IMR-90 (cell line): Measurements from ENCODE around the gene CPNE2. TPM values are rescaled to one million over a fixed set of nuclear protein-coding genes. Genes with fewer than 3 reads are reported as not detected.
A peak's percentile ranks its signal among the peaks of the same experiment; 100 is the strongest.

Experiments
- ATAC-seq: fragments of 200-7000 bp; cut with Tn5 transposase; 2 replicates; pipeline ENCODE4 v1.9.1; 2020; ENCODE audit warnings: low read depth, mild to moderate bottlenecking, moderate library complexity
- BruUV-seq: library from RNA; stranded (reverse); fragments of 400-500 nt; replicated peaks from 2 replicates; lab custom pipeline; 2021; lab: Mats Ljungman, UMichigan
- CTCF ChIA-PET: fragments of 300-600 bp; formaldehyde crosslinking; extraction: SDS; loops from one replicate; lab custom pipeline; 2021; ENCODE audit warnings: antibody characterized with exemption; lab: Yijun Ruan, JAX
- POLR2A ChIA-PET: fragments of 300-600 bp; sonication (Branson Sonifier 250); formaldehyde crosslinking; loops from one replicate; lab custom pipeline; 2022; ENCODE audit warnings: antibody characterized with exemption; ENCODE audit not compliant: unreplicated experiment; lab: Charles Lee
- DNase-seq: peaks from one replicate; pipeline ENCODE4 v3.0.0; 2013
- H2AFZ ChIP-seq: replicated peaks from 2 replicates; pipeline ENCODE3; 2013; ENCODE audit warnings: low read length, mild to moderate bottlenecking; ENCODE audit not compliant: poor library complexity
- H2AK5ac ChIP-seq: 2 replicates; pipeline ENCODE4 v1.6.1; 2013; ENCODE audit warnings: low read depth, low read length, inconsistent platforms
- H2AK9ac ChIP-seq: replicated peaks from 2 replicates; pipeline ENCODE3; 2013; ENCODE audit warnings: mild to moderate bottlenecking, low read depth, low read length, moderate library complexity; ENCODE audit not compliant: poor library complexity
- H2BK120ac ChIP-seq: 2 replicates; pipeline ENCODE4 v1.6.1; 2013; ENCODE audit warnings: low read depth, low read length, inconsistent platforms
- H2BK15ac ChIP-seq: 3 replicates; pipeline ENCODE4 v1.6.1; 2013; ENCODE audit warnings: low read depth, low read length, inconsistent platforms
- H2BK20ac ChIP-seq: 2 replicates; pipeline ENCODE4 v1.6.1; 2013; ENCODE audit warnings: low read depth, mild to moderate bottlenecking, inconsistent platforms, low read length, moderate library complexity
- H2BK5ac ChIP-seq: 2 replicates; pipeline ENCODE4 v1.6.1; 2013; ENCODE audit warnings: mild to moderate bottlenecking, low read depth, low read length, inconsistent platforms; ENCODE audit not compliant: poor library complexity, severe bottlenecking
- H3K14ac ChIP-seq: replicated peaks from 2 replicates; pipeline ENCODE4 v1.6.1; 2013; ENCODE audit warnings: low read depth, low read length, inconsistent platforms
- H3K18ac ChIP-seq: 2 replicates; pipeline ENCODE4 v1.6.1; 2013; ENCODE audit warnings: low read depth, low read length, control low read depth
- H3K23ac ChIP-seq: 2 replicates; pipeline ENCODE4 v1.6.1; 2013; ENCODE audit warnings: low read depth, low read length, inconsistent platforms
- H3K27ac ChIP-seq: 2 replicates; pipeline ENCODE4 v1.5.1; 2013; ENCODE audit warnings: mild to moderate bottlenecking, control low read depth, low read length; ENCODE audit not compliant: insufficient read depth
- H3K27me3 ChIP-seq: 2 replicates; pipeline ENCODE4 v1.6.1; 2013; ENCODE audit warnings: low read length; ENCODE audit not compliant: control insufficient read depth, insufficient read depth
- H3K36me3 ChIP-seq: 2 replicates; pipeline ENCODE4 v1.6.1; 2013; ENCODE audit warnings: low read length, mixed read lengths; ENCODE audit not compliant: control insufficient read depth, insufficient read depth
- H3K4ac ChIP-seq: 2 replicates; pipeline ENCODE4 v1.6.1; 2013; ENCODE audit warnings: low read depth, low read length, inconsistent platforms
- H3K4me1 ChIP-seq: 2 replicates; pipeline ENCODE4 v1.6.1; 2013; ENCODE audit warnings: low read length, mixed read lengths; ENCODE audit not compliant: control insufficient read depth, insufficient read depth
- H3K4me2 ChIP-seq: 2 replicates; pipeline ENCODE4 v1.6.1; 2013; ENCODE audit warnings: low read depth, mild to moderate bottlenecking, control low read depth, low read length, moderate library complexity
- H3K4me3 ChIP-seq: 2 replicates; pipeline ENCODE4 v1.5.1; 2013; ENCODE audit warnings: low read depth, mild to moderate bottlenecking, control low read depth, low read length, moderate library complexity; ENCODE audit not compliant: insufficient read depth
- H3K56ac ChIP-seq: 2 replicates; pipeline ENCODE4 v1.6.1; 2013; ENCODE audit warnings: low read length, inconsistent platforms; ENCODE audit not compliant: insufficient read depth; ENCODE audit errors: extremely low read depth
- H3K79me1 ChIP-seq, 2 experiments: 2 replicates each; pipeline ENCODE4 v1.6.1; 2013; ENCODE audit warnings: low read length in 2 of 2, inconsistent platforms in 1 of 2, low read depth in 1 of 2
- H3K9ac ChIP-seq: 2 replicates; pipeline ENCODE4 v1.6.1; 2013; ENCODE audit warnings: low read depth, low read length, control low read depth
- H3K9me1 ChIP-seq: 2 replicates; pipeline ENCODE4 v1.6.1; 2013; ENCODE audit warnings: low read length, inconsistent platforms; ENCODE audit not compliant: insufficient read depth
- H3K9me3 ChIP-seq: 2 replicates; pipeline ENCODE4 v1.6.1; 2013; ENCODE audit warnings: low read length; ENCODE audit not compliant: control insufficient read depth, insufficient read depth
- H4K20me1 ChIP-seq: 2 replicates; pipeline ENCODE4 v1.6.1; 2013; ENCODE audit warnings: low read length, inconsistent platforms; ENCODE audit not compliant: insufficient read depth
- H4K5ac ChIP-seq: 2 replicates; pipeline ENCODE4 v1.6.1; 2013; ENCODE audit warnings: mild to moderate bottlenecking, low read depth, low read length, control low read depth
- H4K8ac ChIP-seq, 2 experiments: 2 replicates each; pipeline ENCODE4 v1.6.1; 2013; ENCODE audit warnings: low read depth in 2 of 2, low read length in 2 of 2, control low read depth in 1 of 2, inconsistent platforms in 1 of 2
- H4K91ac ChIP-seq: 2 replicates; pipeline ENCODE4 v1.6.1; 2013; ENCODE audit warnings: low read depth, low read length, inconsistent platforms; ENCODE audit not compliant: insufficient read depth
- BHLHE40 ChIP-seq: fragments of 150-350 bp; IDR thresholded peaks from 2 replicates; pipeline ENCODE4 v1.6.1; 2016; ENCODE audit warnings: mild to moderate bottlenecking, low read depth, low read length
- CHD1 ChIP-seq: IDR thresholded peaks from 2 replicates; pipeline ENCODE4 v1.6.1; 2012; ENCODE audit warnings: low read depth, low read length, improper control_type of control experiment
- ELK1 ChIP-seq: fragments of 150-350 bp; IDR thresholded peaks from 2 replicates; pipeline ENCODE4 v1.6.1; 2016; ENCODE audit warnings: low read depth, mild to moderate bottlenecking, low read length, moderate library complexity, borderline replicate concordance
- FOS ChIP-seq: fragments of 150-350 bp; IDR thresholded peaks from 2 replicates; pipeline ENCODE4 v1.6.1; 2016; ENCODE audit warnings: low read depth, low read length
- MAZ ChIP-seq: IDR thresholded peaks from 2 replicates; pipeline ENCODE4 v1.6.1; 2012; ENCODE audit warnings: low read depth, mild to moderate bottlenecking, low read length, improper control_type of control experiment, moderate library complexity, borderline replicate concordance
- MXI1 ChIP-seq: IDR thresholded peaks from 2 replicates; pipeline ENCODE4 v1.6.1; 2012; ENCODE audit warnings: low read depth, mild to moderate bottlenecking, low read length, moderate library complexity, borderline replicate concordance
- POLR2A ChIP-seq: IDR thresholded peaks from 2 replicates; pipeline ENCODE4 v1.6.1; 2012; ENCODE audit warnings: mild to moderate bottlenecking, low read depth, low read length
- SMC3 ChIP-seq: fragments of 150-350 bp; IDR thresholded peaks from 2 replicates; pipeline ENCODE4 v1.6.1; 2016; ENCODE audit warnings: low read depth, mild to moderate bottlenecking, antibody characterized with exemption, low read length, moderate library complexity
- USF2 ChIP-seq: fragments of 150-350 bp; IDR thresholded peaks from 2 replicates; pipeline ENCODE4 v1.6.1; 2017; ENCODE audit warnings: mild to moderate bottlenecking, antibody characterized with exemption, low read length, low read depth
- WGBS, 2 experiments: methylation state at CpG; one replicate each; pipeline versions ENCODE4 v1.1.5 to v1.1.7; 2013; ENCODE audit warnings: missing lambda C conversion rate in 2 of 2; ENCODE audit not compliant: insufficient read length in 1 of 2; ENCODE audit errors: extremely low coverage in 2 of 2; 5-methylcytosine and 5-hydroxymethylcytosine counted together
- dilution Hi-C: fragments of 300-500 bp; cut with HindIII; formaldehyde crosslinking; loops from one replicate; pipeline ENCODE4 v1.14.3; 2018; ENCODE audit warnings: low sequenced_read_pairs; ENCODE audit not compliant: unreplicated experiment
- in situ Hi-C: fragments of 300-500 bp; cut with MboI; formaldehyde crosslinking; loops from 3 replicates; pipeline ENCODE4 v1.14.3; 2019; ENCODE audit warnings: low sequenced_read_pairs, inconsistent platforms, mixed read lengths
- intact Hi-C: fragments of 100-400 bp; cut with micrococcal nuclease; formaldehyde crosslinking; loops from 2 replicates; pipeline ENCODE4 v1.10.0; 2022
- polyA plus RNA-seq, 3 experiments: library from polyadenylated mRNA; depleted of rRNA; stranded (reverse); fragments of >200 nt; gene quantifications; 2 replicates each; pipeline ENCODE4 v1.2.3, GENCODE V29; 2012; ENCODE audit warnings: low replicate concordance in 1 of 3
- total RNA-seq: library from RNA; depleted of rRNA; stranded (reverse); fragments of >200 nt; gene quantifications from 2 replicates; pipeline ENCODE4 v1.2.3, GENCODE V29; 2012

The CPNE2 gene
- total and polyA plus RNA-seq, 2 of the 4 experiments (the other 2 are of a cell fraction): 15.4 to 48.0 TPM

- ChIA-PET POLR2A (no interaction called here), CTCF (interaction anchor here (0.5 kb wide), 1 partner anchor 107 kb away, joined by 3 read pairs; no protein-coding TSS in a partner anchor)
- Histone ChIP-seq H2BK120ac (no peak overlapping the region), H3K4me3 (no peak overlapping the region), H3K27ac (no peak overlapping the region), H2BK5ac (peak overlapping the region; percentile 66), H3K36me3 (no peaks in the 10 kb centered on the region; the same call in 1 of the 2 replicates), H3K79me1 (peaks cover 21 to 62% of the 10 kb centered on the region in 2 experiments), H3K9me3 (no peaks in the 10 kb centered on the region), H2AK9ac (no peak overlapping the region), H4K8ac (no peak overlapping the region), H3K4me2 (no peak overlapping the region), H3K9me1 (no peaks in the 10 kb centered on the region; the same call in 1 of the 2 replicates), H2BK15ac (no peak overlapping the region), H4K91ac (no peak overlapping the region), H4K20me1 (peaks cover 18% of the 10 kb centered on the region; the same call in 1 of the 2 replicates), H3K9ac (no peak overlapping the region), H2AK5ac (no peak overlapping the region), H3K18ac (no peak overlapping the region), H3K56ac (no peak overlapping the region), H4K5ac (no peak overlapping the region), H3K4ac (no peak overlapping the region), H2BK20ac (no peak overlapping the region), H3K4me1 (peaks cover 23% of the 10 kb centered on the region), H3K14ac (no peak overlapping the region), H2AFZ (no peak overlapping the region), H3K23ac (no peak overlapping the region), H3K27me3 (no peaks in the 10 kb centered on the region)
- BruUV-seq: no TSS peak
- WGBS, 2 experiments: no CpG with 5 or more reads among the region's 3 CpGs
- dilution Hi-C loops: no loop called here
- TF ChIP-seq BHLHE40 (no peak), POLR2A (no peak), MXI1 (no peak), CHD1 (no peak), ELK1 (no peak), FOS (no peak), SMC3 (no peak), USF2 (no peak), MAZ (no peak)
- peak; percentile 50 for DNase-seq
- in situ Hi-C loops: no loop called here
- intact Hi-C loops: no loop called here
- no peak for ATAC-seq
Measured at GRCh38 chr16:57192146-57192545, 99.8 kb downstream of the CPNE2 start.
